ENCODE measurements around the gene GSTT2B.

GRCh38 chr22:23910496-23911190, 50.4 kb downstream of the GSTT2B start:
- TF ChIP-seq, protein P1, sequence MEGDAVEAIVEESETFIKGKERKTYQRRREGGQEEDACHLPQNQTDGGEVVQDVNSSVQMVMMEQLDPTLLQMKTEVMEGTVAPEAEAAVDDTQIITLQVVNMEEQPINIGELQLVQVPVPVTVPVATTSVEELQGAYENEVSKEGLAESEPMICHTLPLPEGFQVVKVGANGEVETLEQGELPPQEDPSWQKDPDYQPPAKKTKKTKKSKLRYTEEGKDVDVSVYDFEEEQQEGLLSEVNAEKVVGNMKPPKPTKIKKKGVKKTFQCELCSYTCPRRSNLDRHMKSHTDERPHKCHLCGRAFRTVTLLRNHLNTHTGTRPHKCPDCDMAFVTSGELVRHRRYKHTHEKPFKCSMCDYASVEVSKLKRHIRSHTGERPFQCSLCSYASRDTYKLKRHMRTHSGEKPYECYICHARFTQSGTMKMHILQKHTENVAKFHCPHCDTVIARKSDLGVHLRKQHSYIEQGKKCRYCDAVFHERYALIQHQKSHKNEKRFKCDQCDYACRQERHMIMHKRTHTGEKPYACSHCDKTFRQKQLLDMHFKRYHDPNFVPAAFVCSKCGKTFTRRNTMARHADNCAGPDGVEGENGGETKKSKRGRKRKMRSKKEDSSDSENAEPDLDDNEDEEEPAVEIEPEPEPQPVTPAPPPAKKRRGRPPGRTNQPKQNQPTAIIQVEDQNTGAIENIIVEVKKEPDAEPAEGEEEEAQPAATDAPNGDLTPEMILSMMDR (IDR thresholded peaks at IDR 0.05) = no peak
- TF ChIP-seq POLR2A (IDR thresholded peaks at IDR 0.05) (no peak), POLR2AphosphoS5 (IDR thresholded peaks at IDR 0.05) (no peak)
